OCI-LY1 (cell line): ENCODE measurements around the gene FBXL17.

ENCODE experiments used
- H2AFZ ChIP-seq: fragments of 200-600 bp; sonication (generic), shearing (Covaris generic); 2 replicates; pipeline ENCODE4 v1.6.0; 2014; ENCODE audit warnings: antibody characterized with exemption, mild to moderate bottlenecking, low read length
- H3F3A ChIP-seq: fragments of 200-600 bp; sonication (generic), shearing (Covaris generic); 2 replicates; pipeline ENCODE4 v1.6.0; 2014; ENCODE audit warnings: mild to moderate bottlenecking, antibody characterized with exemption, low read length, moderate library complexity; ENCODE audit not compliant: insufficient read depth
- H3K27ac ChIP-seq: fragments of 200-600 bp; sonication (generic); 2 replicates; pipeline ENCODE4 v1.5.1; 2014; ENCODE audit warnings: low read length, mixed run types, mild to moderate bottlenecking, low read depth; ENCODE audit not compliant: poor library complexity, severe bottlenecking
- H3K27me3 ChIP-seq: fragments of 200-600 bp; sonication (generic); 2 replicates; pipeline ENCODE4 v1.6.0; 2014; ENCODE audit warnings: antibody characterized with exemption, mild to moderate bottlenecking, low read length, moderate library complexity; ENCODE audit not compliant: insufficient read depth
- H3K36me3 ChIP-seq: fragments of 200-600 bp; sonication (generic); 2 replicates; pipeline ENCODE4 v1.6.1; 2014; ENCODE audit warnings: mild to moderate bottlenecking, antibody characterized with exemption, low read length, moderate library complexity, mixed read lengths; ENCODE audit not compliant: insufficient read depth
- H3K4me1 ChIP-seq: fragments of 200-600 bp; sonication (generic); 2 replicates; pipeline ENCODE4 v1.5.1; 2014; ENCODE audit warnings: mild to moderate bottlenecking, low read length, moderate library complexity; ENCODE audit not compliant: insufficient read depth, severe bottlenecking
- H3K4me2 ChIP-seq: fragments of 200-600 bp; sonication (generic), shearing (Covaris generic); 2 replicates; pipeline ENCODE4 v1.6.1; 2014; ENCODE audit warnings: low read length
- H3K4me3 ChIP-seq: fragments of 200-600 bp; sonication (generic); 2 replicates; pipeline ENCODE4 v1.5.1; 2014; ENCODE audit warnings: low read length, low read depth, mild to moderate bottlenecking, mixed read lengths; ENCODE audit not compliant: poor library complexity, severe bottlenecking
- H3K79me2 ChIP-seq: fragments of 200-600 bp; shearing (Covaris generic); 2 replicates; pipeline ENCODE4 v1.6.1; 2016; ENCODE audit warnings: mixed run types, low read length, mixed read lengths; ENCODE audit not compliant: insufficient read depth
- H3K9ac ChIP-seq: fragments of 200-600 bp; sonication (generic), shearing (Covaris generic); 2 replicates; pipeline ENCODE4 v1.6.1; 2014; ENCODE audit warnings: mild to moderate bottlenecking, low read length, mixed read lengths
- H3K9me2 ChIP-seq: fragments of 200-600 bp; sonication (generic), shearing (Covaris generic); 2 replicates; pipeline ENCODE4 v1.6.1; 2014; ENCODE audit warnings: low read depth, mild to moderate bottlenecking, low read length, mixed read lengths
- H3K9me3 ChIP-seq: fragments of 200-600 bp; shearing (Covaris generic); 2 replicates; pipeline ENCODE4 v1.6.1; 2014; ENCODE audit warnings: low read length, mixed read lengths
- H4K20me1 ChIP-seq: fragments of 200-600 bp; sonication (generic), shearing (Covaris generic); 2 replicates; pipeline ENCODE4 v1.6.0; 2016; ENCODE audit warnings: mild to moderate bottlenecking, low read length; ENCODE audit not compliant: insufficient read depth
- EZH2 ChIP-seq: fragments of 200-600 bp; sonication (generic), shearing (Covaris generic); IDR thresholded peaks from 2 replicates; pipeline ENCODE4 v1.8.0; 2017; ENCODE audit warnings: borderline replicate concordance, mixed run types, mild to moderate bottlenecking, antibody characterized with exemption, low read length, moderate library complexity, mixed read lengths
- TF ChIP-seq, protein P1 (sequence below): fragments of 200-600 bp; sonication (generic), shearing (Covaris generic); IDR thresholded peaks from 2 replicates; pipeline ENCODE4 v1.5.1; 2017; ENCODE audit warnings: mild to moderate bottlenecking, antibody characterized with exemption, low read length, moderate library complexity, mixed read lengths

FBXL17 gene

DNA sequence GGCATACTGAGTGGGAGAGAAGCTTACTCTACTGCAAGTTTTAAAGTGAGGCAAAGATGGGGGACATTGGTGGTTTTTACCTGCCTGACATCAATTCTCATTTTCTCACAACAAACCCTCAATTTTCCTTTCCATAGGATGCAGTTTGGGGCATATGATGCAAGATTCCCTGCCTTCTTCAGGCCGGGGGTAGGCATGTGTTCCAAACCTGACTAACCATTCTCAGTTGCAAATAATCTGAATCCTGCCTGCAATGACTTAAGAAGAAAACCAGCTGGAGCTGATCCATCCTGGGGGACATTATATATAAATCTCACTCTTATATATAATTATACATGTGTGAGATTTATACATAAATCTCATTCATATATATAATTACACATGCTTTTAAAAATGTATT lies 487.5 kb downstream of the FBXL17 start:
- Histone ChIP-seq H3K79me2 (no peaks in the 10 kb centered on the region), H3F3A (no peaks in the 10 kb centered on the region), H3K4me1 (no peaks in the 10 kb centered on the region), H3K27me3 (no peaks in the 10 kb centered on the region), H3K36me3 (no peaks in the 10 kb centered on the region), H3K27ac (no peak overlapping the region), H3K4me2 (no peak overlapping the region), H3K9me2 (no peaks in the 10 kb centered on the region), H3K4me3 (no peak overlapping the region), H3K9ac (no peak overlapping the region), H4K20me1 (no peaks in the 10 kb centered on the region), H2AFZ (no peak overlapping the region), H3K9me3 (no peaks in the 10 kb centered on the region)
- no peak for TF ChIP-seq EZH2
- TF ChIP-seq, protein P1, sequence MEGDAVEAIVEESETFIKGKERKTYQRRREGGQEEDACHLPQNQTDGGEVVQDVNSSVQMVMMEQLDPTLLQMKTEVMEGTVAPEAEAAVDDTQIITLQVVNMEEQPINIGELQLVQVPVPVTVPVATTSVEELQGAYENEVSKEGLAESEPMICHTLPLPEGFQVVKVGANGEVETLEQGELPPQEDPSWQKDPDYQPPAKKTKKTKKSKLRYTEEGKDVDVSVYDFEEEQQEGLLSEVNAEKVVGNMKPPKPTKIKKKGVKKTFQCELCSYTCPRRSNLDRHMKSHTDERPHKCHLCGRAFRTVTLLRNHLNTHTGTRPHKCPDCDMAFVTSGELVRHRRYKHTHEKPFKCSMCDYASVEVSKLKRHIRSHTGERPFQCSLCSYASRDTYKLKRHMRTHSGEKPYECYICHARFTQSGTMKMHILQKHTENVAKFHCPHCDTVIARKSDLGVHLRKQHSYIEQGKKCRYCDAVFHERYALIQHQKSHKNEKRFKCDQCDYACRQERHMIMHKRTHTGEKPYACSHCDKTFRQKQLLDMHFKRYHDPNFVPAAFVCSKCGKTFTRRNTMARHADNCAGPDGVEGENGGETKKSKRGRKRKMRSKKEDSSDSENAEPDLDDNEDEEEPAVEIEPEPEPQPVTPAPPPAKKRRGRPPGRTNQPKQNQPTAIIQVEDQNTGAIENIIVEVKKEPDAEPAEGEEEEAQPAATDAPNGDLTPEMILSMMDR = no peak

DNA sequence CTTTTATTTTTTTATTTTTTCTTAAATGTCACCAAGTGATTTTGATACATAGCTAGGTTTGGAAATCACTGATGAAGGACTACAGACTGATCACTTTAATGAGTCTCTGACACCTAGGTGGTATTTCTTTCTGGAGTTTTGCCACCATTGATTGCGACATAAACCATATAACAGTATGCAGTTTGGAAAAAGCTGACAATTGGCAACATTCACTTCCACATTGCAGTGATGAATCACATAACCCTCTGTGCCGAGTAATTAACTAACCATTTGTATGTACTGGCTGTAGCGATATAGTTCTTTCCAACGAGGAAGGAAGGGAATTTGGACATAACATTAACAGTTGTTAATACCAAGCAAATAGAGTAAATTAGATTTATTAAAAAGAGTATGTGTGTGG lies 488.3 kb downstream of the FBXL17 start:
- Histone ChIP-seq H3K9ac (no peak overlapping the region), H3K79me2 (no peaks in the 10 kb centered on the region), H3K27me3 (no peaks in the 10 kb centered on the region), H3K36me3 (no peaks in the 10 kb centered on the region), H4K20me1 (no peaks in the 10 kb centered on the region), H2AFZ (no peak overlapping the region), H3K9me3 (no peaks in the 10 kb centered on the region), H3K27ac (no peak overlapping the region), H3F3A (no peaks in the 10 kb centered on the region), H3K9me2 (no peaks in the 10 kb centered on the region), H3K4me2 (no peak overlapping the region), H3K4me3 (no peak overlapping the region), H3K4me1 (no peaks in the 10 kb centered on the region)
- no peak for TF ChIP-seq EZH2
- TF ChIP-seq, protein P1 = no peak

- Histone ChIP-seq H3K27me3 (no peaks in the 10 kb centered on the region), H3K9ac (no peak overlapping the region), H3K4me3 (no peak overlapping the region), H3K4me1 (peaks cover 13% of the 10 kb centered on the region), H3K79me2 (no peaks in the 10 kb centered on the region), H4K20me1 (no peaks in the 10 kb centered on the region), H3K4me2 (no peak overlapping the region), H3K27ac (no peak overlapping the region), H3K9me2 (no peaks in the 10 kb centered on the region), H2AFZ (no peak overlapping the region), H3K9me3 (no peaks in the 10 kb centered on the region), H3K36me3 (no peaks in the 10 kb centered on the region), H3F3A (no peaks in the 10 kb centered on the region)
- TF ChIP-seq, protein P1 = no peak
- no peak for TF ChIP-seq EZH2
These were observed 492.5 kb downstream of the FBXL17 start for GRCh38 chr5:107889387-107889786.
